GM19372 (cell line): ENCODE results near the gene PEX1.
"Not testable (repeated sequence)": the region's sequence is repeated elsewhere in the genome, so short reads cannot be mapped to it uniquely, and the experiment has no call there.

Experiments used
- ATAC-seq: cut with Tn5 transposase; IDR thresholded peaks from one replicate; pipeline ENCODE4 v1.9.1; 2021; ENCODE audit warnings: mild to moderate bottlenecking, low read depth, moderate library complexity; ENCODE audit not compliant: unreplicated experiment

PEX1 gene

GRCh38 chr7:92462560-92462959 lies 65.8 kb downstream of the PEX1 start:
- no peak for ATAC-seq

GRCh38 chr7:92461027-92462003 lies 67.0 kb downstream of the PEX1 start:
- peak; percentile 64 for ATAC-seq

GRCh38 chr7:92460510-92460909 lies 67.8 kb downstream of the PEX1 start:
- ATAC-seq = no peak

- no peak for ATAC-seq
These were observed 68.2 kb downstream of the PEX1 start for GRCh38 chr7:92460109-92460508.

GRCh38 chr7:92456236-92456635 lies 72.1 kb downstream of the PEX1 start:
- ATAC-seq = no peak

GRCh38 chr7:92451645-92452044 lies 76.7 kb downstream of the PEX1 start:
- ATAC-seq = no peak

GRCh38 chr7:92448205-92448747 lies 80.0 kb downstream of the PEX1 start:
- ATAC-seq = peak; percentile 44

- ATAC-seq = peak; percentile 85
These were observed 80.7 kb downstream of the PEX1 start, which contains the start of gene GATAD1 for GRCh38 chr7:92447345-92448204. TSS of gene GATAD1 (plus strand) at chr7:92447482. CDS start at chr7:92447730, 248 bp downstream.

GRCh38 chr7:92446869-92447344 lies 81.4 kb downstream of the PEX1 start:
- no peak for ATAC-seq

- not testable (repeated sequence) for ATAC-seq
These were observed 85.6 kb downstream of the PEX1 start for GRCh38 chr7:92442720-92443119.

- ATAC-seq = no peak
These were observed 90.3 kb downstream of the PEX1 start for GRCh38 chr7:92437956-92438491.
